Colon (tissue), 2 donors: Measurements from ENCODE around the gene PCNX2.
"Not testable (repeated sequence)": the region's sequence is repeated elsewhere in the genome, so short reads cannot be mapped to it uniquely, and the experiment has no call there.

Source experiments
- FAIRE-seq: peaks from 2 replicates; lab custom pipeline; 2012; peaks lifted over from hg19 to GRCh38; lab: Jason Lieb, UNC
- donor health status: control.
- donor health status: control.

PCNX2 gene

GRCh38 chr1:233105225-233105624, 190.3 kb downstream of the PCNX2 start:
- no peak for FAIRE-seq

- no peak for FAIRE-seq
Measured at GRCh38 chr1:233102341-233102740, 193.2 kb downstream of the PCNX2 start.

GRCh38 chr1:233097959-233098580, 197.5 kb downstream of the PCNX2 start:
- FAIRE-seq: no peak

GRCh38 chr1:233097546-233097945, 198.0 kb downstream of the PCNX2 start:
- FAIRE-seq: no peak

- no peak for FAIRE-seq
Measured at GRCh38 chr1:233094691-233095090, 200.8 kb downstream of the PCNX2 start.

- FAIRE-seq: no peak
Measured at GRCh38 chr1:233094269-233094668, 201.3 kb downstream of the PCNX2 start.

GRCh38 chr1:233090746-233091494, 204.6 kb downstream of the PCNX2 start:
- no peak for FAIRE-seq

GRCh38 chr1:233089251-233089650, 206.3 kb downstream of the PCNX2 start:
- no peak for FAIRE-seq

- no peak for FAIRE-seq
Measured at GRCh38 chr1:233088613-233089012, 206.9 kb downstream of the PCNX2 start.

GRCh38 chr1:233086961-233087881, 208.3 kb downstream of the PCNX2 start:
- no peak for FAIRE-seq

GRCh38 chr1:233085566-233085965, 210.0 kb downstream of the PCNX2 start:
- FAIRE-seq: no peak

GRCh38 chr1:233082778-233083550, 212.6 kb downstream of the PCNX2 start:
- FAIRE-seq: no peak

GRCh38 chr1:233081735-233082134, 213.8 kb downstream of the PCNX2 start:
- FAIRE-seq: no peak

- FAIRE-seq: not testable (repeated sequence)
Measured at GRCh38 chr1:233080827-233081226, 214.7 kb downstream of the PCNX2 start.

- FAIRE-seq: no peak
Measured at GRCh38 chr1:233080286-233080685, 215.2 kb downstream of the PCNX2 start.

- no peak for FAIRE-seq
Measured at GRCh38 chr1:233079574-233079973, 216.0 kb downstream of the PCNX2 start.

GRCh38 chr1:233078396-233078795, 217.1 kb downstream of the PCNX2 start:
- FAIRE-seq: no peak

- FAIRE-seq: no peak
Measured at GRCh38 chr1:233075915-233076295, 219.6 kb downstream of the PCNX2 start.

GRCh38 chr1:233066087-233066486, 229.4 kb downstream of the PCNX2 start:
- FAIRE-seq: no peak

- FAIRE-seq: no peak
Measured at GRCh38 chr1:233065685-233066084, 229.8 kb downstream of the PCNX2 start.

- no peak for FAIRE-seq
Measured at GRCh38 chr1:233064988-233065387, 230.5 kb downstream of the PCNX2 start.

GRCh38 chr1:233063462-233063861, 232.1 kb downstream of the PCNX2 start:
- no peak for FAIRE-seq
